HL-60 (cell line): Measurements from ENCODE around the gene SLC39A5.

Source experiments
- CTCF ChIP-seq: IDR thresholded peaks from one replicate; pipeline ENCODE4 v1.5.1; 2011; ENCODE audit warnings: low read length, control low read depth, inconsistent platforms; ENCODE audit not compliant: insufficient read depth
- POLR2AphosphoS5 ChIP-seq: IDR thresholded peaks from 2 replicates; pipeline ENCODE4 v1.6.1; 2012; ENCODE audit warnings: low read depth
- TF ChIP-seq, protein P1 (sequence below): IDR thresholded peaks from 2 replicates; pipeline ENCODE4 v1.6.1; 2012; ENCODE audit warnings: low read depth; ENCODE audit not compliant: insufficient replicate concordance

GRCh38 chr12:56282030-56282429 lies 52.2 kb downstream of the SLC39A5 start:
- TF ChIP-seq CTCF, result no peak
- no peak for TF ChIP-seq POLR2AphosphoS5
- TF ChIP-seq, protein P1, sequence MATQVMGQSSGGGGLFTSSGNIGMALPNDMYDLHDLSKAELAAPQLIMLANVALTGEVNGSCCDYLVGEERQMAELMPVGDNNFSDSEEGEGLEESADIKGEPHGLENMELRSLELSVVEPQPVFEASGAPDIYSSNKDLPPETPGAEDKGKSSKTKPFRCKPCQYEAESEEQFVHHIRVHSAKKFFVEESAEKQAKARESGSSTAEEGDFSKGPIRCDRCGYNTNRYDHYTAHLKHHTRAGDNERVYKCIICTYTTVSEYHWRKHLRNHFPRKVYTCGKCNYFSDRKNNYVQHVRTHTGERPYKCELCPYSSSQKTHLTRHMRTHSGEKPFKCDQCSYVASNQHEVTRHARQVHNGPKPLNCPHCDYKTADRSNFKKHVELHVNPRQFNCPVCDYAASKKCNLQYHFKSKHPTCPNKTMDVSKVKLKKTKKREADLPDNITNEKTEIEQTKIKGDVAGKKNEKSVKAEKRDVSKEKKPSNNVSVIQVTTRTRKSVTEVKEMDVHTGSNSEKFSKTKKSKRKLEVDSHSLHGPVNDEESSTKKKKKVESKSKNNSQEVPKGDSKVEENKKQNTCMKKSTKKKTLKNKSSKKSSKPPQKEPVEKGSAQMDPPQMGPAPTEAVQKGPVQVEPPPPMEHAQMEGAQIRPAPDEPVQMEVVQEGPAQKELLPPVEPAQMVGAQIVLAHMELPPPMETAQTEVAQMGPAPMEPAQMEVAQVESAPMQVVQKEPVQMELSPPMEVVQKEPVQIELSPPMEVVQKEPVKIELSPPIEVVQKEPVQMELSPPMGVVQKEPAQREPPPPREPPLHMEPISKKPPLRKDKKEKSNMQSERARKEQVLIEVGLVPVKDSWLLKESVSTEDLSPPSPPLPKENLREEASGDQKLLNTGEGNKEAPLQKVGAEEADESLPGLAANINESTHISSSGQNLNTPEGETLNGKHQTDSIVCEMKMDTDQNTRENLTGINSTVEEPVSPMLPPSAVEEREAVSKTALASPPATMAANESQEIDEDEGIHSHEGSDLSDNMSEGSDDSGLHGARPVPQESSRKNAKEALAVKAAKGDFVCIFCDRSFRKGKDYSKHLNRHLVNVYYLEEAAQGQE, result no peak
